CD4-positive, alpha-beta T cell (primary cell): Measurements from ENCODE around the gene TOP3B. TPM values are rescaled to one million over a fixed set of nuclear protein-coding genes. Genes with fewer than 3 reads are reported as not detected.

ENCODE experiments used
- ATAC-seq: fragments of 200-7000 bp; cut with Tn5 transposase; one replicate; pipeline ENCODE4 v1.10.0; 2022; ENCODE audit warnings: mild to moderate bottlenecking; ENCODE audit not compliant: poor library complexity
- CTCF ChIA-PET: fragments of 350-600 bp; sonication (Branson Sonifier 250); formaldehyde crosslinking; loops from one replicate; lab custom pipeline; 2021; ENCODE audit warnings: antibody characterized with exemption, inconsistent platforms; lab: Charles Lee
- POLR2A ChIA-PET: fragments of 350-600 bp; sonication (Branson Sonifier 250); formaldehyde crosslinking; loops from one replicate; lab custom pipeline; 2021; ENCODE audit warnings: antibody characterized with exemption, inconsistent platforms; lab: Charles Lee
- DNase-seq, 14 experiments: peaks; one replicate each; pipeline ENCODE4 v3.0.0-alpha.2; 2013 to 2020; ENCODE audit warnings: mixed read lengths in 2 of 14
- H3K27ac ChIP-seq, 2 donors: one replicate each; pipeline versions ENCODE4 v1.5.1 to v1.7.0; 2013; ENCODE audit warnings: low read length in 2 of 2, low read depth in 1 of 2, mild to moderate bottlenecking in 1 of 2
- H3K27me3 ChIP-seq, 2 experiments: 1 replicate in 1 of 2; 2 replicates in 1 of 2; pipeline versions ENCODE4 v1.6.1 to v1.7.0; 2013; ENCODE audit warnings: low read length in 2 of 2, control low read depth in 1 of 2, mild to moderate bottlenecking in 1 of 2, moderate library complexity in 1 of 2; ENCODE audit not compliant: insufficient read depth in 2 of 2, control insufficient read depth in 1 of 2
- H3K36me3 ChIP-seq: one replicate; pipeline ENCODE4 v1.6.1; 2013; ENCODE audit warnings: low read length, control low read depth; ENCODE audit not compliant: insufficient read depth
- H3K4me1 ChIP-seq: one replicate; pipeline ENCODE4 v1.6.1; 2013; ENCODE audit warnings: low read length, control low read depth; ENCODE audit not compliant: insufficient read depth
- H3K4me3 ChIP-seq: one replicate; pipeline ENCODE4 v1.5.1; 2013; ENCODE audit warnings: mild to moderate bottlenecking, low read length, moderate library complexity
- H3K9me3 ChIP-seq, 2 experiments: 1 replicate in 1 of 2; 2 replicates in 1 of 2; pipeline versions ENCODE4 v1.6.1 to v1.7.0; 2013; ENCODE audit warnings: low read length in 2 of 2, mild to moderate bottlenecking in 2 of 2, control low read depth in 1 of 2, moderate library complexity in 1 of 2; ENCODE audit not compliant: control insufficient read depth in 1 of 2, insufficient read depth in 1 of 2
- H3K27ac Mint-ChIP-seq: one replicate; pipeline ENCODE4 v1.8.0; 2020; ENCODE audit warnings: mixed read lengths
- H3K27me3 Mint-ChIP-seq: one replicate; pipeline ENCODE4 v1.8.0; 2021; ENCODE audit warnings: mixed read lengths
- H3K36me3 Mint-ChIP-seq: one replicate; pipeline ENCODE4 v1.8.0; 2021; ENCODE audit warnings: low read depth, mixed read lengths
- H3K4me1 Mint-ChIP-seq: one replicate; pipeline ENCODE4 v1.8.0; 2021; ENCODE audit warnings: low read depth, mixed read lengths
- H3K4me3 Mint-ChIP-seq: one replicate; pipeline ENCODE4 v1.8.0; 2020; ENCODE audit warnings: mild to moderate bottlenecking, mixed read lengths
- H3K9me3 Mint-ChIP-seq: one replicate; pipeline ENCODE4 v1.8.0; 2020; ENCODE audit warnings: mixed read lengths
- CTCF ChIP-seq: fragments of 200-600 bp; IDR thresholded peaks from one replicate; pipeline ENCODE4 v1.8.0; 2022; ENCODE audit warnings: antibody characterized with exemption, mild to moderate bottlenecking
- intact Hi-C, 2 experiments: fragments of 100-400 bp; cut with DNase I in 1 of 2; cut with micrococcal nuclease in 1 of 2; formaldehyde crosslinking; loops; one replicate each; pipeline versions ENCODE4 v1.15.1 to v1.9.0; 2023 to 2025; cut with DNase I, micrococcal nuclease
- total RNA-seq, 174 experiments: library from RNA in 2 of 174; stranded (reverse) in 2 of 174; gene quantifications; one replicate each; pipeline ENCODE4 v1.2.3 and lab custom pipeline; 2021 to 2026

TOP3B gene
- total RNA-seq, 2 experiments from 2014 or later = 60.2 to 62.8 TPM

- Histone ChIP-seq H3K36me3 (peaks cover 49% of the 10 kb centered on the region), H3K4me3 (no peak overlapping the region), H3K9me3 (no peaks in the 10 kb centered on the region), H3K27me3 (no peaks in the 10 kb centered on the region), H3K27ac (no peak overlapping the region), H3K4me1 (no peaks in the 10 kb centered on the region)
- Mint-ChIP-seq H3K27me3 (no peaks in the 10 kb centered on the region), H3K9me3 (no peaks in the 10 kb centered on the region), H3K27ac (no peak overlapping the region), H3K36me3 (peaks cover 47% of the 10 kb centered on the region), H3K4me3 (no peak overlapping the region), H3K4me1 (no peaks in the 10 kb centered on the region)
- intact Hi-C loops = no loop called here
- ATAC-seq (no peak), DNase-seq (no peak)
- POLR2A ChIA-PET = no interaction called here
- CTCF ChIA-PET = interaction anchor here (1.2 kb wide), 1 partner anchor 22 kb away, joined by 3 read pairs; no protein-coding TSS in a partner anchor
- no peak for TF ChIP-seq CTCF
Measured at GRCh38 chr22:21960200-21961126, 22.1 kb downstream of the TOP3B start.

- no peak overlapping the region for H3K4me3 Mint-ChIP-seq
- no peaks in the 10 kb centered on the region for H3K27me3 Mint-ChIP-seq
- H3K36me3 Mint-ChIP-seq = peaks cover 37% of the 10 kb centered on the region
- DNase-seq = no peak
- intact Hi-C loops = no loop called here
- H3K4me3 ChIP-seq = no peak overlapping the region
- TF ChIP-seq CTCF = no peak
- ChIA-PET POLR2A (no interaction called here), CTCF (no interaction called here)
- no peaks in the 10 kb centered on the region for H3K9me3 ChIP-seq
- ATAC-seq = no peak
- peaks cover 40% of the 10 kb centered on the region for H3K36me3 ChIP-seq
- no peaks in the 10 kb centered on the region for H3K27me3 ChIP-seq
- H3K27ac Mint-ChIP-seq = no peak overlapping the region
- H3K4me1 ChIP-seq = no peaks in the 10 kb centered on the region
- no peaks in the 10 kb centered on the region for H3K4me1 Mint-ChIP-seq
- no peaks in the 10 kb centered on the region for H3K9me3 Mint-ChIP-seq
- H3K27ac ChIP-seq = no peak overlapping the region
Measured at GRCh38 chr22:21959274-21960074, 23.1 kb downstream of the TOP3B start.

DNA sequence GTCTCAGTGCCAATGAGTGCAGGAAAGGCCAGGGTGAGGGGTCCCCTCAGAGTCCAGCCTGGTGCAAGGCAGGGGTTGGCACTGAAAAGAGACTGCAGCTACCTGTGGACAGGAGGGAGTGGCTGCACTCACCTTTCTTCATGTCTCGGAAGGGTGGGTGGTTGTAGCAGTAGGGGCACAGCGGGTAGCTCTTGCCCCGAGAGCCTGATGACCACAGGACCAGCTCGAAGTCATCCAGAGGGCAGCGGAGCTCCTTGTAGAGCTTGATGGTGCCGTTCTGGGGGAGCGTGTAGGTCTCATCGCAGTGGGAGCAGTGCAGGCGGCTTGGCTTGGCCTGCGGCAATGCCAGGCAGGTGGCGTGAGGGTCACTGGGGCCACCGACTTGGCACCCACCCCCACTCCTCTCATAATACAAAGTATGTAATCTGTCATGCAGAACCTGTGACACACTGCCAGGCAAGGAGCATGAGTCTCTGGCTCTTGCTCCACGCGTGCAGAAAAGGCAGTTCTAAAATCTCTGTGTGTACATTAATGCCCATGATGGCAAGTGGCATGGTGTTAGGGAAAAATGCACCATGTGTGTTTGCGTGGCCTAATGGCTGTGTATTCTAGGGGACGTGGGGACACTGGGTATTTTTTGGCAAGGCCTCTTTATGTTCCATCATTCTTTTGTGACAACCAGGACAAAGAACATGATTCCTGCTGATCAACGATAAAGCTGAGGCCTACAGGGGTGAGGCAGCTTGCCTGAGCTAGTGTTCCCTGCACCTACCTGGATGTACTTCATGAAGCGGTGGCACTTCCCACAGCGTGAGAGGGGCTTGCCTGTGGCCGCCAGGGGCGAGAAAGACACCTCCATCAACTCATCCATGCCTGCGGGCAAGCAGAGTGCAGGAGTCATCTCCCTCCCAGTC, 24.0 kb downstream of the TOP3B start:
- Histone ChIP-seq H3K4me1 (no peaks in the 10 kb centered on the region), H3K4me3 (no peak overlapping the region), H3K27ac (no peak overlapping the region), H3K27me3 (no peaks in the 10 kb centered on the region), H3K9me3 (no peaks in the 10 kb centered on the region), H3K36me3 (peaks cover 32% of the 10 kb centered on the region)
- H3K36me3 Mint-ChIP-seq = peaks cover 31% of the 10 kb centered on the region
- H3K27me3 Mint-ChIP-seq = no peaks in the 10 kb centered on the region
- no peak for TF ChIP-seq CTCF
- CTCF ChIA-PET = no interaction called here
- DNase-seq (no peak), ATAC-seq (no peak)
- H3K4me3 Mint-ChIP-seq = no peak overlapping the region
- intact Hi-C loops = no loop called here
- no peaks in the 10 kb centered on the region for H3K9me3 Mint-ChIP-seq
- POLR2A ChIA-PET = no interaction called here
- H3K4me1 Mint-ChIP-seq = no peaks in the 10 kb centered on the region
- no peak overlapping the region for H3K27ac Mint-ChIP-seq
